ENCODE measurements around the gene LGALS3.
A peak's percentile ranks its signal among the peaks of the same experiment; 100 is the strongest.

LGALS3 gene

DNA sequence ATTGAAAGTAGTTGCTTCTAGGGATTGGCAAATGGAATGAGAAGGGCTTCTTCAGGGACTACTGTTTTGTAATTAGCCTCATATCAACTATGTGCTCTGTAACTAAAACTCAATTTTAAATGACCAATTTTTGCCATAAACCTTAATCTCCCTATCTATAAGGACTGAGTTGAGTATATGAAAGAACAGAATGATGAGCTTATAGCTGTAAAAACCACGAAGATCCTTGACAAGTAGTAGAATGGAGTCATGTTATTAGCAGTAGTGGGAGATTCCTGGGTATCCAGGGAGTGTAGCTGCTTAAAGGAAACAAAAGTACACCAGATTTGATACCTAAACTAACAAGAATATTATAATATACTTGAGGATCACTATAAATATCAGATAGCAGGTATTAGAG lies 28.0 kb downstream of the LGALS3 start:
- Histone ChIP-seq H3K27me3 (ENCODE audit: control insufficient read depth, insufficient read depth, low read length) (no peaks in the 10 kb centered on the region), H3K4me3 (ENCODE audit: low read depth, low read length) (no peak overlapping the region), H3K4me1 (ENCODE audit: control insufficient read depth, insufficient read depth, low read length) (no peaks in the 10 kb centered on the region), H3K36me3 (ENCODE audit: control insufficient read depth, insufficient read depth, low read length) (peaks cover 93% of the 10 kb centered on the region), H3K9me3 (ENCODE audit: control insufficient read depth, insufficient read depth, low read length) (no peaks in the 10 kb centered on the region), H3K27ac (ENCODE audit: low read depth, low read length) (no peak overlapping the region), H3K9ac (ENCODE audit: low read depth, low read length) (no peak overlapping the region)

DNA sequence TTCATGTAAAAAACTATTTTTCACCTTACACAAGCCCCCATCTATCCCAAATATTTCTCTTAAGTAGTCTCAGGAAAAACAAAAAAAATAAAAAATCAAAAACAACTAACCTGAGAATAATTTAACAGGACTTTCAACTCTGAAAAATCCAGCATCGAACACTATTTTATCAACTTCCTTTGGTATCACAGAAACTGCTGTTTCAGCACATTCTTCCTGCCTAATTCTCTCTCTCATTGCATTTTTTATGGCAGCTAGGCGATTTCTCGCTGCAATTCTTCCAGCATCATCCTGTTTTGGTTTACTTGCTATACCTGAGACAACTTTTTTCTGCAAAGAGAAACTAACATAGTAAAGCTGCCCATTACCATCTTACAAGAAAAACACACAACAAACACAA lies 29.4 kb downstream of the LGALS3 start:
- H3K4me1 ChIP-seq (ENCODE audit: control insufficient read depth, insufficient read depth, low read length) = no peaks in the 10 kb centered on the region
- no peak overlapping the region for H3K4me3 ChIP-seq (ENCODE audit: low read depth, low read length)
- H3K9ac ChIP-seq (ENCODE audit: low read depth, low read length) = no peak overlapping the region
- H3K9me3 ChIP-seq (ENCODE audit: control insufficient read depth, insufficient read depth, low read length) = no peaks in the 10 kb centered on the region
- H3K36me3 ChIP-seq (ENCODE audit: control insufficient read depth, insufficient read depth, low read length) = peaks cover 94% of the 10 kb centered on the region
- H3K27ac ChIP-seq (ENCODE audit: low read depth, low read length) = no peak overlapping the region
- no peaks in the 10 kb centered on the region for H3K27me3 ChIP-seq (ENCODE audit: control insufficient read depth, insufficient read depth, low read length)

- Histone ChIP-seq H3K4me1 (ENCODE audit: control insufficient read depth, insufficient read depth, low read length) (no peaks in the 10 kb centered on the region), H3K27ac (ENCODE audit: low read depth, low read length) (no peak overlapping the region), H3K4me3 (ENCODE audit: low read depth, low read length) (no peak overlapping the region), H3K27me3 (ENCODE audit: control insufficient read depth, insufficient read depth, low read length) (no peaks in the 10 kb centered on the region), H3K9me3 (ENCODE audit: control insufficient read depth, insufficient read depth, low read length) (no peaks in the 10 kb centered on the region), H3K36me3 (ENCODE audit: control insufficient read depth, insufficient read depth, low read length) (peaks cover 95% of the 10 kb centered on the region), H3K9ac (ENCODE audit: low read depth, low read length) (no peak overlapping the region)
These were observed 31.9 kb downstream of the LGALS3 start for GRCh38 chr14:55160989-55161388.

DNA sequence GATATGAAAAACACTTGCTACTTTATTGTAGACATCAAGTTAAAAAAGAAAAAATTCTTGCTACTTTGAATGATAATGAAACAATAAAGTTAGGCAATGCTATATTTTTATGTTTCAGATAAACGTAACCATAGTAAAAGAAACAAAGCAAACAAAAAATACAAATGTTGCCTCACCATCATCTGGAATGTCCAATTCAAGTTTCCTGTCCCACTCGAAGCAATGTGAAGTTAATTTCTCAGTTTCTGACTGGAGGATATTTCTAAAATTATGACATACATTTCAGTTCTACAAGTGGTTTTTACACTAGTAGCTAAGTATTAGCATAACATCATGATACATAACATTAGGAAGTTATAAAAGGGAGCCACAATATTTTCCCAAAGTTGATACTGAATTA lies 41.5 kb downstream of the LGALS3 start:
- no peaks in the 10 kb centered on the region for H3K27me3 ChIP-seq (ENCODE audit: control insufficient read depth, insufficient read depth, low read length)
- no peaks in the 10 kb centered on the region for H3K9me3 ChIP-seq (ENCODE audit: control insufficient read depth, insufficient read depth, low read length)
- H3K36me3 ChIP-seq (ENCODE audit: control insufficient read depth, insufficient read depth, low read length) = peaks cover 85% of the 10 kb centered on the region
- no peak overlapping the region for H3K4me3 ChIP-seq (ENCODE audit: low read depth, low read length)
- H3K4me1 ChIP-seq (ENCODE audit: control insufficient read depth, insufficient read depth, low read length) = no peaks in the 10 kb centered on the region
- H3K27ac ChIP-seq (ENCODE audit: low read depth, low read length) = no peak overlapping the region
- no peak overlapping the region for H3K9ac ChIP-seq (ENCODE audit: low read depth, low read length)

DNA sequence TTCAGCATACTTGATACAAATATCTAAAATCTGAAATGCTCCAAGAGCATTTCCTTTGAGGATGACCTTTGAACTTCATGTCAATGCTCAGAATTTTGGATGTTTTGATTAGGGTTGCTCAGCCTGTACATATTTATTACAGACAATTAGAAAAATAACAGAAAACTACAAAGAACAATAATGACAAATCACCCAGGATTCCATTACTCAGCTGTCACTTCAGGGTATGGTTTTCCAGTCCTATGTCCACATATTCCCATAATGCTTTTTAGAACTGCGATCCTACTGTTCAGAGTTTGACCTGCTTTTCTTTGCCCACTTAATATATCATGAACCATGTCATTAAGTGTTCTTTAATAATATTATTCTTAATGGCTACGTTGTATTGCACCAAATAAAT lies 51.0 kb downstream of the LGALS3 start:
- Histone ChIP-seq H3K27ac (ENCODE audit: low read depth, low read length) (no peak overlapping the region), H3K36me3 (ENCODE audit: control insufficient read depth, insufficient read depth, low read length) (peaks cover 97% of the 10 kb centered on the region), H3K9me3 (ENCODE audit: control insufficient read depth, insufficient read depth, low read length) (no peaks in the 10 kb centered on the region)

GRCh38 chr14:55180434-55180833 lies 51.4 kb downstream of the LGALS3 start:
- Histone ChIP-seq H3K36me3 (ENCODE audit: control insufficient read depth, insufficient read depth, low read length) (peaks cover 94% of the 10 kb centered on the region), H3K27me3 (ENCODE audit: control insufficient read depth, insufficient read depth, low read length) (no peaks in the 10 kb centered on the region), H3K4me3 (ENCODE audit: low read depth, low read length) (no peak overlapping the region)

More for the DNA sequence above, 51.0 kb downstream of the LGALS3 start:
- H3K4me1 ChIP-seq (ENCODE audit: control insufficient read depth, insufficient read depth, low read length) = no peaks in the 10 kb centered on the region
- no peak overlapping the region for H3K9ac ChIP-seq (ENCODE audit: low read depth, low read length)
- H3K4me3 ChIP-seq (ENCODE audit: low read depth, low read length) = no peak overlapping the region
- H3K27me3 ChIP-seq (ENCODE audit: control insufficient read depth, insufficient read depth, low read length) = no peaks in the 10 kb centered on the region

GRCh38 chr14:55188686-55189295 lies 59.7 kb downstream of the LGALS3 start:
- Histone ChIP-seq H3K27me3 (ENCODE audit: control insufficient read depth, insufficient read depth, low read length) (no peaks in the 10 kb centered on the region), H3K27ac (ENCODE audit: low read depth, low read length) (no peak overlapping the region), H3K36me3 (ENCODE audit: control insufficient read depth, insufficient read depth, low read length) (peaks cover 47% of the 10 kb centered on the region), H3K4me3 (ENCODE audit: low read depth, low read length) (peak overlapping the region; percentile 94; the same call in 1 of the 2 replicates), H3K9me3 (ENCODE audit: control insufficient read depth, insufficient read depth, low read length) (no peaks in the 10 kb centered on the region), H3K4me1 (ENCODE audit: control insufficient read depth, insufficient read depth, low read length) (peaks cover 12% of the 10 kb centered on the region), H3K9ac (ENCODE audit: low read depth, low read length) (no peak overlapping the region)

More at GRCh38 chr14:55180434-55180833, 51.4 kb downstream of the LGALS3 start:
- no peak overlapping the region for H3K27ac ChIP-seq (ENCODE audit: low read depth, low read length)
- H3K9me3 ChIP-seq (ENCODE audit: control insufficient read depth, insufficient read depth, low read length) = no peaks in the 10 kb centered on the region
- H3K9ac ChIP-seq (ENCODE audit: low read depth, low read length) = no peak overlapping the region
- no peaks in the 10 kb centered on the region for H3K4me1 ChIP-seq (ENCODE audit: control insufficient read depth, insufficient read depth, low read length)

GRCh38 chr14:55190906-55191202 lies 61.8 kb downstream of the LGALS3 start:
- peak overlapping the region; percentile 94 for H3K4me3 ChIP-seq (ENCODE audit: low read depth, low read length)

GRCh38 chr14:55191203-55192053 lies 62.4 kb downstream of the LGALS3 start, which contains the start of gene DLGAP5:
TSS of gene DLGAP5 (minus strand) at chr14:55191585. CDS start at chr14:55189179, 2,406 bp downstream.
- peak within 1 kb of the TSS; percentile 86 for H3K9ac ChIP-seq (ENCODE audit: low read depth, low read length)
- H3K4me3 ChIP-seq (ENCODE audit: low read depth, low read length) = peak within 1 kb of the TSS; percentile 94
- H3K27ac ChIP-seq (ENCODE audit: low read depth, low read length) = peak within 1 kb of the TSS; percentile 93
- H3K27me3 ChIP-seq (ENCODE audit: control insufficient read depth, insufficient read depth, low read length) = no peaks in the 10 kb centered on the region
- H3K4me1 ChIP-seq (ENCODE audit: control insufficient read depth, insufficient read depth, low read length) = peaks cover 12% of the 10 kb centered on the region
- no peaks in the 10 kb centered on the region for H3K9me3 ChIP-seq (ENCODE audit: control insufficient read depth, insufficient read depth, low read length)
- peaks cover 27% of the 10 kb centered on the region for H3K36me3 ChIP-seq (ENCODE audit: control insufficient read depth, insufficient read depth, low read length)

More at GRCh38 chr14:55190906-55191202, 61.8 kb downstream of the LGALS3 start:
- peak overlapping the region; percentile 86 for H3K9ac ChIP-seq (ENCODE audit: low read depth, low read length)
- H3K9me3 ChIP-seq (ENCODE audit: control insufficient read depth, insufficient read depth, low read length) = no peaks in the 10 kb centered on the region
- peaks cover 30% of the 10 kb centered on the region for H3K36me3 ChIP-seq (ENCODE audit: control insufficient read depth, insufficient read depth, low read length)
- H3K27ac ChIP-seq (ENCODE audit: low read depth, low read length) = peak overlapping the region; percentile 93
- no peaks in the 10 kb centered on the region for H3K27me3 ChIP-seq (ENCODE audit: control insufficient read depth, insufficient read depth, low read length)
- H3K4me1 ChIP-seq (ENCODE audit: control insufficient read depth, insufficient read depth, low read length) = peaks cover 12% of the 10 kb centered on the region

DNA sequence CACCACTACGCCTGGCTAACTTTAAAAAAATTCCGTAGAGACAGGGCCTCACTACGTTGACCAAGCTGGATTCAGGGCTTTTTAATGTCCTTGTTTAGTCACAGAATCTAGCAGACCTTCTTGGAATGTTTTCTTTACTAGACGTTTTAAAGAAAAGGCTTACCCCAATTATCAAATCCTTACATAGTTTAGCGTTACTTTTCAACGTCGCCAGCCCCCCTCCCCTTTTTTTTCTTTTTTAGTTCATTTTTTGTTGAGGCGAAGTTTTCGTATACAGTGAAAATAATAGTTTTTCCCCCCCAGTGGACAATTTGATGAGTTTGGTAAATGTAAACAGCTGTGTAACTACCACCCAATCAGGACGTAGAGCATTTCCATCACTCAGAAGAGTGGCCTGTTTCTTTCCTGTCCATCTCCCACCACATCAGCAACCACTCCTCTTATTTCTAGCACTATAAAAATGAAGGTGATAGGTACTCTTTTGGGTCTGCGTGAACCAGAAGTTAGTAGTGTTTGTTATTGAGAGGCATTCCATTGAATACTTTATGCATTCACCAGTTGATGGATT lies 63.1 kb downstream of the LGALS3 start:
- no peak overlapping the region for H3K9ac ChIP-seq (ENCODE audit: low read depth, low read length)

More for the DNA sequence above, 63.1 kb downstream of the LGALS3 start:
- Histone ChIP-seq H3K4me3 (ENCODE audit: low read depth, low read length) (peak overlapping the region; percentile 94), H3K9me3 (ENCODE audit: control insufficient read depth, insufficient read depth, low read length) (no peaks in the 10 kb centered on the region), H3K36me3 (ENCODE audit: control insufficient read depth, insufficient read depth, low read length) (peaks cover 20% of the 10 kb centered on the region), H3K27ac (ENCODE audit: low read depth, low read length) (peak overlapping the region; percentile 15), H3K4me1 (ENCODE audit: control insufficient read depth, insufficient read depth, low read length) (peaks cover 12% of the 10 kb centered on the region), H3K27me3 (ENCODE audit: control insufficient read depth, insufficient read depth, low read length) (no peaks in the 10 kb centered on the region)

Measured in HUES48 (cell line).